Epidermal melanocyte (primary cell): Measurements from ENCODE around the gene MTERF1.
"Not testable (repeated sequence)": the region's sequence is repeated elsewhere in the genome, so short reads cannot be mapped to it uniquely, and the experiment has no call there.

ENCODE experiments used
- DNase-seq: peaks from one replicate; pipeline ENCODE4 v3.0.0; 2011; ENCODE audit warnings: low spot score; ENCODE audit not compliant: insufficient read length

Gene MTERF1

DNA sequence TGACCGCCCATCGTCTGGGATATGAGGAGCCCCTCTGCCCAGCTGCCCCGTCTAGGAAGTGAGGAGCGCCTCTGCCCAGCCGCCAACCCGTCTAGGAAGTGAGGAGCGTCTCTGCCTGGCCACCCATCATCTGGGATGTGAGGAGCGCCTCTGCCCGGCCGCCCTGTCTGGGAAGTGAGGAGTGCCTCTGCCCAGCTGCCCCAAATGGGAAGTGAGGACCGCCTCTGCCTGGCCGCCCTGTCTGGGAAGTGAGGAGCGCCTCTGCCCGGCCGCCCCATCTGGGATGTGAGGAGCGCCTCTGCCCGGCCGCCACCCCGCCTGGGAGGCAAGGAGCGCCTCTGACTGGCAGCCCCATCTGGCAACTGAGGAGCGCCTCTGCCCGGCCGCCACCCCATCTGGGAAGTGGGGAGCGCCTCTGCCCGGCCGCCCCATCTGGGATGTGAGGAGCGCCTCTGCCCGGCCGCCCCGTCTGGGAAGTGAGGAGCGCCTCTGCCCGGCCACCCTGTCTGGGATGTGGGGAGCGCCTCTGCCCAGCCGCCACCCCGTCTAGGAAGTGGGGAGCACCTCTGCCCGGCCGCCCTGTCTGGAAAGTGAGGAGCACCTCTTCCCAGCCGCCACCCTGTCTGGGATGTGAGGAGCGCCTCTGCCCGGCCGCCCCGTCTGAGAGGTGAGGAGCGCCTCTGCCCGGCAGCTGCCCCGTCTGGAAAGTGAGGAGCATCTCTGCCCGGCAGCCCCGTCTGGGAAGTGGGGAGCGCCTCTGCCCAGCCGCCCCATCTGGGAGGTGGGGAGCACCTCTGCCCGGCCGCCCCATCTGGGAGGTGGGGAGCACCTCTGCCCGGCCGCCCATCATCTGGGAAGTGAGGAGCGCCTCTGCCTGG lies 7.1 kb upstream of the MTERF1 start:
- not testable (repeated sequence) for DNase-seq

DNA sequence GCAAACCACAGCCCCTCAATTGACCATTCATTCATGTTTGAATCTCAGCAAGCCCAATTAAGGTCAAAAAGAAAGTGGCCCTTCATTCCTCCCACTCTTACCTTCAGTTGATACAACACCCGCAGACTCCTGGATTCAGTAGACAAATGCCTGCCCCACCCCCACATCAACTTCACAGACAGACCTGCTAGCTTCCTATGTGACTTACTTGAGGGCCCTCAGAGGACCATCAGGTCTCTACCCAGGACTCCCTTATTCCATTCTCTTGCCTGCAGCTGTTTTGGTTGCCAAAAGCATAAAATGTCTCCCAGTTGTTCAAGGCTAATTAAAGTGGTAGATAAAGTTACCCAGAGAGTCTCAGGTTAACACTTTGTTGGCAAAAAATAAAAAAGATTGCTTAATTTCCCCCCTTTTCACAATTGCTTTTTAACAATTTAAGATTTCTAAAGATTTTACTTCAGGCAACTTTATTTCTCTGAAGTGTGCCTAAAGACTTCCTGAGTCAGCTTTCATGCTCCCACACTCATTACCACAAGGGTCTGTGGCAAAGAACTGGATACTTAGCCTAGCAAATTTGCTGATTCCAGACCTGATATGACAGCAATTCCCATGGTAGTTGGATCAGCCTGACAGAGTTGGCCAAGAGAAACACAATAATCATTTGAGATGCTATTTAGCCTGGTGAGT lies 3.3 kb upstream of the MTERF1 start:
- DNase-seq: no peak

DNA sequence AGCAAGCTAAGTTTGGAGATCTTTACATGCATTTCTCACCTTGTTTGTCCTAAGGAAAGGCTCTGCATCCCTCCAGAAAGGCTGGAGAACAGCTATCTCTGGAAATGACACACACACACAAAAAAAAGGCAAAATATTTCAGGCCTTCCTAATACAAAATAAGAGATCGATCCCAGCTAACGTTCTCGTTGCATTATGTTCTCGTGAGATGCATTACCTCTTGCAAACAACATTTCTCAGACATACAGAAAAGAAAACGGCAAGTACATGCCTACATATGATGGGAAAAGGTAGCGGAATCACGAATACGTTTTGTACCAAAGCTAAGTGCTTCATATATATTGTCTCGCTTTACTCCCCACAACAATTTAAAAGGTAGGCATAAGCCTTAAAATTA lies 488 bp downstream of the MTERF1 start:
- DNase-seq: no peak

DNA sequence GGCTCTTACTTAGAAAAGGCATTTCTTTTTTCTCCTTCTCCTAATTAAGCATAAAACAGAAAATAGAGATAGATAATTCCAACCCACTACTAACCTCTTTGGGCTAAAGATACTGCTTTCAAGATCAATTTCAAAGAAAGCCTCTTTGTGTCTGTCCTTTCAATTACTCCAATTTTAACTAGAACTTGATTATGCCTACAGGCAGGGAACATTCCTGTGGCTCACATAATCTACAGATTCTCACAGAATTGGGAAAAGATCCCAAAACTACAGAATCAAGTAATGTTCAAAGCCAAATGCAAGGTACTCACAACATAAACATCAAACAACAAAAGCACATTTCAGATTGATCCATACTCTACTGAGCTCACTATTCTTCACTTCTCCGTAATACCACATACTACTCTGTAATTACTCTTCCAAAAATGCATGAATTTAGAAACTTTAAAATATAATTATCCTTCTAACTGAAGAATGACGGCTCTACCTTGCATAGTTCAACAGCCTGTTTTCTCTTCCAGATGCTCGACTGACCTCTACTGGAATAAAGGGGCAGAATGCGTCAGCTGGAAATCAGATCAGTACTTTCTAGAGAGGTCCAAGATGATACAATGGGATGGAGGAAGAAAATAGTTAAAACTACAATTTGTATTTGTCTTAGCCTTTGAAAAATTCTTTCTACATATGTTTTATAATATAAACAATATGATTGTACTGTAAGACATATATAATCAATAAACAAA lies 3.9 kb downstream of the MTERF1 start:
- DNase-seq: no peak

DNA sequence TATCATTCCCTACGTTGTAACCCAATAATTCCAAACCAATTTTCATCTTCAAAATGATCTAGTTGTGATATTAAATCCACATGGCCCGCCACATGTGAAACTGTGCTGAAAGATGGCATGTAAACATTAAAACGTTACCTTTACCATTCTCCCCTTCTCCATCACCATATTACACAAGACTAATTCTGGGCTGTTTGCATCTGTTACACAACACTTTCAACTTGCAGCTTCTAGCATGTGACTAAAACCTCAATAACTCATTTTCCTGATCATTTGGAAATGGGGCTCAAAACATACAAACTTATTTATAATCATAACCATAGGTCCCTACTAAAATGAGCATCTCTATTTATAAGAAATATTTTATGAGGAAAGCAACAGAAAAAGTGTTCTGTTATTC lies 4.7 kb downstream of the MTERF1 start:
- DNase-seq: no peak

DNA sequence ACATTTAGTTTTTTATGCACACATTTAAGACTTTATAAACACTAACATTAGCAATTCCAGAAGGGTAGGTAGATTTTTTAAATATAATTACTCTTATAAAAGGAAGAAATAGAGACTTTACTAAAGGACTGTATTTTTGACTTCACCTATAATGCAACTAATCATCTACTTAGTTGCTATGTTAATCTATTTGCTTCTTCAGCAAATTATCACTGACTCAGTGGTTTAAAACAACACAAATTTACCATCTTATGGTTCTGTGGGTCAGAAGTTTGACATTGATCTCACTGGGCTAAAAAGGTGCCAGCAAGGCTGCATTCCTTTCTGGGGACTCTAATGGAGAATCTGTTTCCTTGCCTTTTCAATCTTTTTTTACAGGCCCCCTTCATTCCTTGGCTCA lies 7.6 kb downstream of the MTERF1 start:
- no peak for DNase-seq

DNA sequence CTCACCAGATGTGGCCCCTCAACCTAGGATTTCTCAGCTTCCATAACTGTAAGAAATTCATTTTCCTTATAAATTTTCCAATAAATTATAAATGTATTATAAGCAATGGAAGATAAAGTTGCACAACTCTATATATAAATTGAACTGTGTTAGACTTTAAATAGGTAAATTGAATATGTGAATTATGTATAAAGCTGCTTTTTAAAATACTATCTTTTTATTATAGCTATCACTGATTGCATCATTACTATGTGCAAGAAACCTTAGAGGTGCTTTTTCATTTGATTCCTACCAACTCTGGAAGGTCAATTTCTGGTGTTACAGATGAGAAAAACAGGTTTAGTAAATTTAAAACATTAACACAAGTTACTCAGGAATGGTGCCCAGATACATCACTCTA lies 8.4 kb downstream of the MTERF1 start:
- no peak for DNase-seq

DNA sequence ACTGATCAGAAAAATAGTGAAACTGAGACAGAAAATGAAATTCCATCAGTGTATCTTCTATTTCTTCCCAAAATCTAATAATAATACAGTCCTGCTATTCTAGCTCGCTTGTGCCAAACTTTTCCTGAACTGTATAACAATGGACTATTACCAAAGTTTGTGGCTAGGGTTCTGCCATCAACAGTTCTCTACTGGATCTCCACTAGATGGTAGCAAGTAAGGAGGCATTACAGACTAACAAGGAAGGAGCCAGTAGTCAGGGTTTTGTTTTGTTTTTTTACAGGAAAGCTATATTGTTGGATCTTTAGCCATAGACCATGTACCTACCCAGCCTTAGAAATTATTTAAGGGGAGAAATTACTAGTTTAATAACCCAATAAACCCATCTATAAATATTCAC lies 10.8 kb downstream of the MTERF1 start:
- no peak for DNase-seq

DNA sequence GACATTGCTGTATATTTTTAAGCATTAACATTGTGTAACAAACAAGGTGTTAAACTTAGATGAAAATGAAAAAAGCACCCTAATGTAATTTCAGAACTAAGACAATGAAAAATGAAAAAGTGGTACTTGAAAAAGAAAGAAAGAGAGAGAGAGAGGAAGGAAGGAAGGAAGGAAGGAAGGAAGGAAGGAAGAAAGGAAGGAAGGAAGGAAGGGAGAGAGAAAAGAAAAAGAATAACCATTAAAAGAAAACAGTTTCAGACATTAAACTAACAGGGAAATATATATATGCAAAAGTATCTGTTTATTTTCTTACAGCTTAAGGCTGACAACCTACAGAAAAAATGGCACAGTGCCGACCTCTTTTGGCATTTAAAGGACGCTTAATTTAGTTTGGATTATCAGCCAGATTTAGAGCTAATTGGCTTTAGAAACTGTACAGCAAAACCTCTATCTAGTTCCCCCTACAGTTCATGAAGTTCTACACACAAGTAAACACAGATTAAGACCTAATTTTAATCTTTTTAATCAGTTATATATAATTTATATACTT lies 13.8 kb downstream of the MTERF1 start:
- no peak for DNase-seq

DNA sequence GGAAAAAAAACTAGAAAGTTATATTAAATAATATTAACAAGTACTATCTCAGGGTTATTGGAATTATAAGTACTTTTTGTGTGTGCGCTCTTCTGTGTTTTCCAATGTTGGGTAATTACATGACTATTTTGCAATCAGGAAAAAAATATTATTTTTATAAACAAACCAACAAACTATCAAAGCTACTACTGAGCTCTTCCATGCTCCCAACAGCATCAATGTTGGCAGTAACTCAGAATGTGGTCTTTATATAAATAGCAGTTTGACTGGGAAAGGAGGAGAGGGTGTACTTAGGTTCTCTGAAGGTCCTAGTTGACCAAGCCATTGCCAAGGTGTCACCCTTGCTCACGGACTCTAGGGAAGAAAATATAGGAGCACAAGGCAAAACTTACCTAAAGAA lies 15.0 kb downstream of the MTERF1 start:
- DNase-seq: no peak

DNA sequence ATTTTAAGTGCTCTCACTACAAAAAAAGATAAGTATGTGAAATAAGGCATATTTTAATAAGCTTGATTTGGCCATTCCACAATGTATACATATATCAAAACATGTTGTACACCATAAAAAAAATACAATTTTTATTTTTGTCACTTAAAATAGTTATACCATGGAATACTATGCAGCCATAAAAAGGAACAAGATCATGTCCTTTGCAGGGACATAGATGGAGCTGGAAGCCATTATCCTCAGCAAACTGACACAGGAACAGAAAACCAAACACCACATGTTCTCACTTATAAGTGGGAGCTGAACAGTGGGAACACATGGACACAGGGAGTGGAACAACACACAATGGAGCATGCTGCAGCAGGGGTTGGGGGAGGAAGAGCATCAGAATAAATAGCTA lies 15.9 kb downstream of the MTERF1 start:
- not testable (repeated sequence) for DNase-seq

DNA sequence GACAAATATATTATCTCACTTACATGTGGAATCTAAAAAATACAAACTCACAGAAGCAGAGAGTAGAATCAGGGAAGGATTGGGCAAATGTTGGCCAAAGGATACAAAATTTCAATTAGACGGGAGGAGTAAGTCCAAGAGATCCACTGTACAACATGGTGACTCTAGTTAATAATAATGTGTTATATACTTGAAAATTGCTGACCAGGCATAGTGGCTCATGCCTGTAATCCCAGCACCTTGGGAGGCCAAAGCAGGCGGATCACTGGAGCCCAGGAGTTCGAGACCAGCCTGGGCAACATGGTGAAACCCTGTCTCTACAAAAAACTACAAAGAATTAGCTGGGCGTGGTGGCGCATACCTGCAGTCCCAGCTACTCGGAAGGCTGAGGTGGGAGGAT lies 16.4 kb downstream of the MTERF1 start:
- no peak for DNase-seq

DNA sequence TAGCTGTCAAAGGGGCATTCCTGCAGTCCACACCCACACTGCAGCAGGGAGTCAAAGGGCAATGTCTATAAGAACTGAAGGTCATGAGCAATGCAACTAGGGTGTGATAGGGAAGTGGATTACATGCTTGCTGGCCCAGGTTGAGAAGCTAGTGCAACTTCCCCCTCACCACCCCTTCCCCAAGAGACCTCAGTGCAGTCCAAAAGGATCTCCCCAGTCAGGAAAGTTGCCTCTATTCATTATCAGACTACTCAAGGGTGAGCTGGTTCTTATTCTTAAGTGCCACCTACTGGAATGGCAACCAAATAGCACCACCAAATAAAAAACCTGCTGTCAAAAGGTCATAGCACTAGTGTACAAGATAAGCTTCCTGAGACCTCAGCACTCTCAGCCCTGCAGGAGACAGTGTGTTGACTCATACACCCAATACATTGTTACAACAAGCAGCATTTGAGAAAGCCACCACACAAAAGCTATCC lies 28.2 kb downstream of the MTERF1 start:
- DNase-seq: no peak

DNA sequence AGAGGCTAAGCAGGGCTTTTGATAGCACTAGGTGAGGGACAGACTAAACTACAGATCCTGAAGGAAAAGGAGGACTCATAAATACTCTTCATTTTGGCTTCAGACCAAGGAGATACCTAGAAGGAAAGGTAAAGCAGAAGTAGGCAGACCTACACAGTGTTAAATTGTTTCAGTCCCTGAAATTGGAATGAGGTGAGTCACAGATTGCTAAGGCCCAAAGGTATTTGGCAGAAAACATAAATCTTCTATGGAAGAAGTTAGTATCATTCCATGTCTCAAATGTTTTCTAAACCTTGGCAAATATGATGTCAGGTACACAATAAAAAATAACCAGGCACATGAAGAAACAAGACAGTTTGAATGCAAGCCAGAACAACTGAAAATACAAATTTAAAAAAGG lies 30.0 kb downstream of the MTERF1 start:
- DNase-seq: no peak

DNA sequence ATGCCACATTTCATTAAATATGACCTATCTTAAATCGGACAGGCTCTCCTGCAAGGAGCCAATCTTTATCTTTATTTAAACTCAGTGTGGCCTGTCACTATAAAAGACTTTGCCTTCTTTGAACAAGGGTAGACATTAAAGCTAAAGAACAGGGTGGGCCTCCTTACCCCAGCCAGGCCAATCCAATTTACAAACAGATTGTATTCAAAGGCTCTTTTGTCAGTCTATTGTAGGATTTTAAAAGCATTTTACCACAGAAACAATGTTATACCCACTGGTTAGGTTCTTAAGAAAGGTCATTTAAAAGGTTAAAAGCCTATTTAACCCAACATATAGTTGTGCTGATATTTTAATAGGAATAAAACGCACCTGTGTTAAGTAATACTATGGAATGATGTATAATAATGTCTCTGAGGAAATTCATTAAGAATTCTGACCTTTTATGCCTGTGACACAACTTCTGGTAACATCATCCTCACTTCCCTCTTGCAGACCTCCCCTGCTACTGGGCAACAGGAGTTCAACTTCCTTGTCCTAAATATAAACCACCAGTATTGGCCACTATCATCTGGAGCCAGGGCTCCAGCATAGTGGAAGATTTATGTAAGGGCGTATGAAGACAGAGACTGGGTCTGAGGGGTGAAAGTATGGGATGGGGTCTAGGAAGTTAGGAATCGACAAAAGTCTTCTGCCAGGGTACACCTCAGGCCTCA lies 32.5 kb downstream of the MTERF1 start:
- no peak for DNase-seq

DNA sequence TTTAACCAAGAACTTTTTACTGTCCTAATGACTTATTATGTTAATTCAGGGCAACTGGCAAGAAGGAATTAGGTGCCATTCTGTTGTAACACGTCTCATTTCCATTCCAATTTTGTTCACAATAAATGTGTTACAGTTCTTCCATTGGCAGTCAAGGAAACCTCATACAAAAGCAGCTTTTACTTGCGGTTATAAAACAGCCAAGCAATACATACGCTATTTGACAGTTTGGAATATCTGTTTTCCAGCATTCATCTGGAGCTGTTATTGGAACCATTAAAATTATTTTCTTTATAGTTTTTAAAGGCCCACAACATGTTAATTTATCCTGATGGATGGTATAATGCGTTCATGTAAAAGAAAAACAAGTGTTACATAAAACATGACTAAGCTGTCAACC lies 33.3 kb downstream of the MTERF1 start:
- no peak for DNase-seq

DNA sequence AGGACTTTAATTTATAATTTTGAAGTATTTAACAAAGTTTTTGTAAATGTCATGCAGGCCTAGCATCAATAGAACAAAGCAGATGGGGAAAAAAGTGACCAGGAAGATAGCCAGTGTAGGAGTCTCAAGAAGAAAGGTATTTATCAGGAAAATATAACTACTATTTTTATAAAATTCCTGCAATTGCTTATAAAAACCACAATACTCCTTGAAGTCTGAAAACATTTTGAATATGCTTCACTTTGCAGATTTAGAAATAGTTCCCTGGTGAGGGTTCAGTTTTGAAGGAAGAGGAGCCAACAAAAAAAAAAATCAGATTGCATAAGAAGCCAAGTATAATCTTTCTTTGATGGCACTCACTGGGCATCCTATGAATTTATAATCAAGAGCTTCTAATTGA lies 34.1 kb downstream of the MTERF1 start:
- DNase-seq: no peak

DNA sequence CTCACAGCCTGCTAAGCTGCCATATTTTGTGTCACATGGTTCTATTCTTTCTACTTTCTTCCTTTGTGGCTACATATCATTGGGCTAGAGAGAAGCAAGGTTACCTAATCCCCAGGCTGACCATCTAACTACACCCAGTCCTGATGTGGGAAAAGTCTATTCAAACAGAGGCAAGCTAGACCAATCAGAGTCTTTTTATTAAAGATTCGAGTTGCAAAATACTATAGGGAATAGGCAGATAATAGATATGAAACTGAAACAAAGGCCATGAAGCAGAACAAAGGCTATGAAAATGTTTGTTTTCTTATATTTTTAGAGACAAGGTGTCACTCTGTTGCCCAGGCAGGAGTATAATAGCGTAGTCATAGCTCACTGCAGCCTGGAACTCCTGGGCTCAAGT lies 36.7 kb downstream of the MTERF1 start:
- no peak for DNase-seq

DNA sequence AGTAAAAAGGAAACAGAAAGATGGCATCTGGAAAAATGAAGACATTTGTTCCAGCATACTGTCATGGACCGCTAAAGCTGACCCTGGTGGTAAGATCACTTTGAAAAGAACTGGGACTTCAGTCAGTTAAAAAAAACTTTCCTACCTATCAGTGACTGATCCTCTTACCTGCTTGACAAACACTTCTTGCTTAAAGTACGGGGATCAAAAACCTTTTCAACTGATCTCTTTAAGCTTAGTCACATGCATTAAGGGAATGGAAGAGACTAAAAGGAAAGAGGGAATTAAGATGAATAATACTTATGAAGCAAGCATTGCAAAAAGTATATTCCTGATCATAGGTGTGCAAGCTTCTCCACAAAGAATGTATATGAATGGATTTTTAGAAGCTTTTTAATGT lies 42.1 kb downstream of the MTERF1 start:
- DNase-seq: no peak

DNA sequence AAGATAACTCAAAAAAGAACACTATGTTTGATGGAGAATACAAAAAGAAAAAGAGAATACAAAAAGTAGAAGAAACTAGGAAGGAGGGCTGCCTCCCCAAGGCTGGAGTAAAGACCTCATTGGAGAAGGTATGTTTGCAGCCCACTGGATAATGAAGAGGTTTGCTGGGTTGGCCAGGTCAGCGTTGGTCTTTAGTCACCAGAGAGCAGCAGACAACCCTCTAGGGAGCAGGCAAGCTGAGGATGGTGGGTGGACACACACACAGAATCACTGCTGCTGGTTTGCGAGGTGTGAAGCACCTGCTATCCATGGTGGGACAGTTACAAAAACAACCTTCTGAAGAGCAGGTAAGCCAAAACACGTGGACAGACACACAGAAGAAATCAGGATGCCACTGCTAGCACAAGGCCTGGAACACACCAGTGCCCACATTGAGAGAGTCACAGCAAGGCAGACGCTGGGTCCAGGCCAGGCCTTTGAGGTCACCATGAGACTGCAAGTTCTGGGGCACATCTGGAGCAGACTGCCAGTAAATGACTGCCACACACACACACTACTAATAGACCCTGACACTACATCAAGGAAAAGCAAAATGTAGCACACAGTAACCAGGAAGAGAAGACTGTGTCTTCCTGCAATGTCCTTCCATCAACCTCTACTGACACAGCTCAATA lies 43.0 kb downstream of the MTERF1 start:
- no peak for DNase-seq
